Measurements from ENCODE around the gene MDFI.
A peak's percentile ranks its signal among the peaks of the same experiment; 100 is the strongest.

The MDFI gene

GRCh38 chr6:41642090-41642959 lies 4.1 kb downstream of the MDFI start:
- WGBS (ENCODE audit: extremely low coverage, insufficient coverage, low lambda C conversion rate), result no CpG with 5 or more reads among the region's 11 CpGs

DNA sequence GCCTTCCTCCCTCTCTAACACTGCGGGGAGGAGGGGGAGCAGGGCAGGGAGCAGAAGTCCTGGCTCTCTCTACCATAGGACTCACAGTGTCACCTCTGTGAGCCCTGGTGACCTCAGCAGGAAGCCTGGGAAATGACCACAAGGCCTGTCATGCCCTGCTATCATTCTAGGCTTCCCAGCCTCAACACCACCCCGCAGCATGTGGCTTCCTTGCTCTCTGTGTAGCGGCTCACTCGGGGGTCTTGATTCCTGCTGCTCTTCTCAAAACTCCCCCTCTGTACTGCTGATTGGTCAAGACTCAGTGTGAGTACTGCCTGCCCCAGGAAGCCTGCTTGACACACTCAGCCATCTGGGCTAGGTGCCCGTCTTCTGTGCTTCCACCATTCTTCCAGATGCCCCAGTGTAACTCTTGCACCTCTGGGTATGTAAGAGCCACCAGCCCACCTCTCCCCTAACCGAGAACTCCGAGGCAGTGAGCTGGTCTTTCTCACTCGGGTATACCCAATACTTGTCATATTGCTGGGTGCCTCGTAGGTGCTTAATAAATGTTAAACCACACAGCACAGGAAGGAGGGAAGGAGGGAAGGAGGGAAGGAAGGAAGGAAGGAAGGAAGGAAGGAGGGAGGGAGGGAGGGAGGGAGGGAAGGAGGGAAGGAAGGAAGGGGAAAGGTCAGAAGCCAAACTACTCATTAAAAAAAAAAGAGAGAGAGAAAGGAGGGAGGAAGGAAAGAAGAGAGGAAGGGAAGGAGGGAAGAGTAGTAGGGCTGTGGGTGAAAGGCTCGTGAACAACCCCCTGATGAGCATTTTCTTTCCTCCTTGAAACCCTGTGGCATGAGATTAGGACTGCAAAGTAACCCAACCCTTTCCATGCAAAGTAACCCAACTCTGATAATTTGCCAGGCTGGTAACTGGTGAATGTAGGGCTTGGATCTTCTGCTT lies 5.0 kb downstream of the MDFI start:
- Histone ChIP-seq H3K4me1 (ENCODE audit: control insufficient read depth, low read depth, low read length) (peaks cover 31% of the 10 kb centered on the region), H3K9ac (ENCODE audit: low read length) (peak overlapping the region; percentile 57), H2AK5ac (ENCODE audit: low read length) (no peak overlapping the region), H3K27me3 (ENCODE audit: insufficient read depth, low read length, poor library complexity) (no peaks in the 10 kb centered on the region), H4K8ac (ENCODE audit: low read depth, low read length) (no peak overlapping the region), H3K23ac (ENCODE audit: low read length) (no peak overlapping the region), H3K18ac (ENCODE audit: low read length) (no peak overlapping the region), H2BK5ac (ENCODE audit: low read length) (no peak overlapping the region), H4K5ac (ENCODE audit: low read length) (no peak overlapping the region), H3K4ac (ENCODE audit: low read depth, low read length) (no peak overlapping the region), H2BK15ac (replicated peaks; ENCODE audit: low read depth) (no peak overlapping the region), H3K4me3 (ENCODE audit: low read length) (no peak overlapping the region), H3K79me1 (ENCODE audit: low read length) (peaks cover 38% of the 10 kb centered on the region), H3K56ac (ENCODE audit: low read length) (peak overlapping the region; percentile 10), H3K79me2 (ENCODE audit: control insufficient read depth, insufficient read depth, low read length) (peaks cover 39% of the 10 kb centered on the region), H2BK120ac (ENCODE audit: low read depth, low read length) (no peak overlapping the region), H3K27ac (ENCODE audit: low read depth, low read length) (no peak overlapping the region), H3K4me2 (ENCODE audit: low read length) (no peak overlapping the region), H3K36me3 (ENCODE audit: control insufficient read depth, insufficient read depth, low read length) (peaks cover 7% of the 10 kb centered on the region)
- WGBS (ENCODE audit: extremely low coverage, insufficient coverage, low lambda C conversion rate), result no CpG with 5 or more reads among the region's 10 CpGs
- no peak for DNase-seq

More at GRCh38 chr6:41642090-41642959, 4.1 kb downstream of the MDFI start:
- H3K79me1 ChIP-seq (ENCODE audit: low read length), result peaks cover 37% of the 10 kb centered on the region
- no peak for DNase-seq
- peaks cover 39% of the 10 kb centered on the region for H3K79me2 ChIP-seq (ENCODE audit: control insufficient read depth, insufficient read depth, low read length)
- no peaks in the 10 kb centered on the region for H3K27me3 ChIP-seq (ENCODE audit: insufficient read depth, low read length, poor library complexity)
- H3K4me2 ChIP-seq (ENCODE audit: low read length), result no peak overlapping the region
- H3K23ac ChIP-seq (ENCODE audit: low read length), result no peak overlapping the region
- peaks cover 31% of the 10 kb centered on the region for H3K4me1 ChIP-seq (ENCODE audit: control insufficient read depth, low read depth, low read length)
- no peak overlapping the region for H2BK5ac ChIP-seq (ENCODE audit: low read length)
- no peak overlapping the region for H3K4me3 ChIP-seq (ENCODE audit: low read length)
- no peak overlapping the region for H3K18ac ChIP-seq (ENCODE audit: low read length)
- H3K56ac ChIP-seq (ENCODE audit: low read length), result no peak overlapping the region
- H2BK120ac ChIP-seq (ENCODE audit: low read depth, low read length), result no peak overlapping the region
- no peak overlapping the region for H4K8ac ChIP-seq (ENCODE audit: low read depth, low read length)
- H3K4ac ChIP-seq (ENCODE audit: low read depth, low read length), result no peak overlapping the region
- H2BK15ac ChIP-seq (replicated peaks; ENCODE audit: low read depth), result no peak overlapping the region
- no peak overlapping the region for H3K9ac ChIP-seq (ENCODE audit: low read length)
- peaks cover 5% of the 10 kb centered on the region for H3K36me3 ChIP-seq (ENCODE audit: control insufficient read depth, insufficient read depth, low read length)
- H2AK5ac ChIP-seq (ENCODE audit: low read length), result no peak overlapping the region
- H4K5ac ChIP-seq (ENCODE audit: low read length), result no peak overlapping the region
- no peak overlapping the region for H3K27ac ChIP-seq (ENCODE audit: low read depth, low read length)

DNA sequence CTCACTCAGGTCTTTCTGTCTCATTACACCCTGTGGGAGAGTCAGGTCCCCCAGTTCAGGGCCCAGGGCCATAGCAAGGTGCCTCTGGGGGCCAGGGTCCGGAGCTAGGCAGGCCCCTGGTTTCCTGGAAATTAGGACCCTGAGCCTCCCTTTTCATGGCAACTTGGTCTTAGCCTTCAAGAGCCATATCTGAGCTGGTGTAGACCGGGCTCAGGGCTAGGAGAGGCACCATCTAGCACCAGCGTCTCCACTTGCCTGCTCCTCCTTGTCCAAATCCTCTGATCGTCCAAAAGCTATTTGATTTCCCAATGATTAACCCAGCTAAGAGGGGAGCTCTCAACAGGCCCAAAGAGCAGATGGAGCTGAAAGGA lies 5.6 kb downstream of the MDFI start:
- H3K23ac ChIP-seq (ENCODE audit: low read length), result no peak overlapping the region
- peaks cover 37% of the 10 kb centered on the region for H3K79me2 ChIP-seq (ENCODE audit: control insufficient read depth, insufficient read depth, low read length)
- H3K4me1 ChIP-seq (ENCODE audit: control insufficient read depth, low read depth, low read length), result peaks cover 31% of the 10 kb centered on the region
- peak overlapping the region; percentile 68 for H3K56ac ChIP-seq (ENCODE audit: low read length)
- peaks cover 38% of the 10 kb centered on the region for H3K79me1 ChIP-seq (ENCODE audit: low read length)
- DNase-seq, result no peak
- H3K27me3 ChIP-seq (ENCODE audit: insufficient read depth, low read length, poor library complexity), result no peaks in the 10 kb centered on the region
- no peak overlapping the region for H3K18ac ChIP-seq (ENCODE audit: low read length)
- H3K9ac ChIP-seq (ENCODE audit: low read length), result peak overlapping the region; percentile 57
- H3K4ac ChIP-seq (ENCODE audit: low read depth, low read length), result no peak overlapping the region
- no peak overlapping the region for H2AK5ac ChIP-seq (ENCODE audit: low read length)
- no CpG with 5 or more reads among the region's 4 CpGs for WGBS (ENCODE audit: extremely low coverage, insufficient coverage, low lambda C conversion rate)
- no peak overlapping the region for H4K5ac ChIP-seq (ENCODE audit: low read length)
- no peak overlapping the region for H2BK120ac ChIP-seq (ENCODE audit: low read depth, low read length)
- no peak overlapping the region for H2BK15ac ChIP-seq (replicated peaks; ENCODE audit: low read depth)
- H3K36me3 ChIP-seq (ENCODE audit: control insufficient read depth, insufficient read depth, low read length), result peaks cover 7% of the 10 kb centered on the region
- no peak overlapping the region for H3K27ac ChIP-seq (ENCODE audit: low read depth, low read length)
- H2BK5ac ChIP-seq (ENCODE audit: low read length), result no peak overlapping the region
- peak overlapping the region; percentile 2 for H3K4me2 ChIP-seq (ENCODE audit: low read length)
- no peak overlapping the region for H4K8ac ChIP-seq (ENCODE audit: low read depth, low read length)
- no peak overlapping the region for H3K4me3 ChIP-seq (ENCODE audit: low read length)

GRCh38 chr6:41644297-41644879 lies 6.1 kb downstream of the MDFI start:
- Histone ChIP-seq H3K4ac (ENCODE audit: low read depth, low read length) (no peak overlapping the region), H3K79me2 (ENCODE audit: control insufficient read depth, insufficient read depth, low read length) (peaks cover 32% of the 10 kb centered on the region), H2BK15ac (replicated peaks; ENCODE audit: low read depth) (no peak overlapping the region), H2BK5ac (ENCODE audit: low read length) (no peak overlapping the region), H3K79me1 (ENCODE audit: low read length) (peaks cover 38% of the 10 kb centered on the region), H3K4me2 (ENCODE audit: low read length) (no peak overlapping the region), H3K4me3 (ENCODE audit: low read length) (no peak overlapping the region), H3K18ac (ENCODE audit: low read length) (peak overlapping the region; percentile 40), H3K23ac (ENCODE audit: low read length) (no peak overlapping the region), H4K8ac (ENCODE audit: low read depth, low read length) (no peak overlapping the region), H3K36me3 (ENCODE audit: control insufficient read depth, insufficient read depth, low read length) (peaks cover 7% of the 10 kb centered on the region), H2BK120ac (ENCODE audit: low read depth, low read length) (no peak overlapping the region), H3K27ac (ENCODE audit: low read depth, low read length) (no peak overlapping the region), H3K4me1 (ENCODE audit: control insufficient read depth, low read depth, low read length) (peaks cover 31% of the 10 kb centered on the region), H4K5ac (ENCODE audit: low read length) (no peak overlapping the region), H3K27me3 (ENCODE audit: insufficient read depth, low read length, poor library complexity) (no peaks in the 10 kb centered on the region), H3K56ac (ENCODE audit: low read length) (peak overlapping the region; percentile 68), H2AK5ac (ENCODE audit: low read length) (no peak overlapping the region), H3K9ac (ENCODE audit: low read length) (peak overlapping the region; percentile 57)
- peak; percentile 67 for DNase-seq
- WGBS (ENCODE audit: extremely low coverage, insufficient coverage, low lambda C conversion rate), result no CpG with 5 or more reads among the region's 4 CpGs

- H2BK15ac ChIP-seq (replicated peaks; ENCODE audit: low read depth), result no peak overlapping the region
- H3K4me1 ChIP-seq (ENCODE audit: control insufficient read depth, low read depth, low read length), result peaks cover 29% of the 10 kb centered on the region
- H2BK120ac ChIP-seq (ENCODE audit: low read depth, low read length), result no peak overlapping the region
- H3K79me1 ChIP-seq (ENCODE audit: low read length), result peaks cover 33% of the 10 kb centered on the region
- no peak for DNase-seq
- H3K27me3 ChIP-seq (ENCODE audit: insufficient read depth, low read length, poor library complexity), result no peaks in the 10 kb centered on the region
- no peak overlapping the region for H2BK5ac ChIP-seq (ENCODE audit: low read length)
- no peak overlapping the region for H3K56ac ChIP-seq (ENCODE audit: low read length)
- no CpG with 5 or more reads among the region's 12 CpGs for WGBS (ENCODE audit: extremely low coverage, insufficient coverage, low lambda C conversion rate)
- peak overlapping the region; percentile 8 for H3K9ac ChIP-seq (ENCODE audit: low read length)
- H3K18ac ChIP-seq (ENCODE audit: low read length), result no peak overlapping the region
- H3K4me3 ChIP-seq (ENCODE audit: low read length), result no peak overlapping the region
- H4K8ac ChIP-seq (ENCODE audit: low read depth, low read length), result no peak overlapping the region
- H3K79me2 ChIP-seq (ENCODE audit: control insufficient read depth, insufficient read depth, low read length), result peaks cover 25% of the 10 kb centered on the region
- no peak overlapping the region for H2AK5ac ChIP-seq (ENCODE audit: low read length)
- H3K27ac ChIP-seq (ENCODE audit: low read depth, low read length), result no peak overlapping the region
- no peak overlapping the region for H3K4ac ChIP-seq (ENCODE audit: low read depth, low read length)
- peaks cover 7% of the 10 kb centered on the region for H3K36me3 ChIP-seq (ENCODE audit: control insufficient read depth, insufficient read depth, low read length)
- no peak overlapping the region for H3K4me2 ChIP-seq (ENCODE audit: low read length)
- no peak overlapping the region for H4K5ac ChIP-seq (ENCODE audit: low read length)
- no peak overlapping the region for H3K23ac ChIP-seq (ENCODE audit: low read length)
Observed at GRCh38 chr6:41645007-41645618, 6.8 kb downstream of the MDFI start.
